Umbilical cord (tissue), 2 donors: ENCODE measurements around the gene GRIN1. TPM values are rescaled to one million over a fixed set of nuclear protein-coding genes. Genes with fewer than 3 reads are reported as not detected.

Source experiments
- DNase-seq: peaks from one replicate; pipeline ENCODE4 v3.0.0-alpha.2; 2015; ENCODE audit warnings: low spot score
- total RNA-seq: library from RNA; depleted of rRNA; stranded (reverse); fragments of >200 nt; gene quantifications from one replicate; pipeline ENCODE4 v1.2.3, GENCODE V29; 2014; ENCODE audit warnings: low replicate concordance; ENCODE audit not compliant: insufficient read depth

The GRIN1 gene
- 5.1 TPM for total RNA-seq

GRCh38 chr9:137138722-137139467 is at the start of gene GRIN1:
TSS of gene GRIN1 (plus strand) at chr9:137139154. CDS start at chr9:137139487, 333 bp downstream.
- no peak for DNase-seq

GRCh38 chr9:137089232-137089947 is 49.6 kb upstream of the GRIN1 start:
- DNase-seq: no peak

DNA sequence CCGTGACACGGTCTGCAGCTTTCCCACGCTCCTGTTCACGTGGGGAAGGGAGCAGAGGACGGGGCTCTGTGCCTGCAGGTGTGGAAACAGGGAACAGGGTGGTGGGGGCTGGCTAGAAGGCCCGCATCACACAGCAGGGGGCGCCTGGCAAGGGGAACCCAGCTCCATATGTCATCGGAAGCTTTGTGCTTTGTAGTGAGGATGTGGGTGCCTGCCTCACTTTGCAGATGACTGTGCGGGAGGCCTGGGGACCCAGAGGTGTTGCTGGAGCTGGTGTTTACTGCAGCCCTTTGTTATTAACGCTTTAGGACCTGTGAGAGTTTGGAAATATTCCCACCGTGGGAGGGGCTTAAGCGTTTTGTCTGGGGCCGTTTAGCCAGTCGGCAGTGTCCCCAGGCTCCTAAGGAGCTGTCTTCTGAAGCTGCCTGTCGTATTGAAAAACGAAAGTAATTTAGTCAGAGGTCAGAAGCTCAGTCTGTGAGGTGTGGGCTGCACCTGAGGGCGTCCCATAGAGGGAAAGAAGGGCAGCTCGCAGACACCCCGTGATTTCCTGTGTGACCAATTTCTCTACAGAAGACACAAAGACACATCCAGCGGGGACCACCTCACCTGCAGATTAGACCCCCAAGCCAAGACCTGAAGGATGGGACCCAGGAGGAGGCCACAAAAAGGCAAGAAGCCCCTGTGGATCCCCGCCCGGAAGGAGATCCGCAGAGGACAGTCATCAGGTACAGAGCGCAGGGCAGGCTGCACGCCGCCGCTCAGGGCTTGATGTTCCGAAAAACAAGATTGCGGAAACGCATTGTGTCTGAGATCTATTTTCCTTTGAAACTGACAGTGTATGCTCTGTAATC is 43.1 kb upstream of the GRIN1 start:
- DNase-seq: no peak

GRCh38 chr9:137096785-137097546 is 42.0 kb upstream of the GRIN1 start:
- no peak for DNase-seq

GRCh38 chr9:137097761-137098462 is 41.0 kb upstream of the GRIN1 start:
- no peak for DNase-seq

DNA sequence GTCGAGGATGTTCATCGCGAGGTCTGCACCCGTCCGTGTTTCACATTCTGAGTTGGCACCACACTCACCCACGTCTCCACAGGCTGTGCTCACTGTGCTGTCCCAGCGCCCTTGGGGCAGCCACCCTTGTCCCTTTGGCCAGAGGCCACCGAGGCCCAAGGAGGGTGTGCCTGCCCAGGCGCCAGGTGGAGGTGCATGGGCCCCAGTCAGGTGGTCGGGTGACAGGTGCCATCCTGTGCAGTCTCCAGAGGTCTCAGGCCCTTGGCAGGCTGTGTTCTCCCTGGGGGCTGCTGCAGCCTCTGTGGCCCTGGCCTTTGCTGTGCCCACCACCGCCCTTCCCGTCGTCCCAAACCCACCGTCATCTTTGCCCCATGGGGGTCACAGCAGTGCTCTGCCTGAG is 39.7 kb upstream of the GRIN1 start:
- no peak for DNase-seq

- DNase-seq: no peak
Measured at GRCh38 chr9:137103206-137103999, 35.6 kb upstream of the GRIN1 start.

GRCh38 chr9:137105814-137106661 is 32.9 kb upstream of the GRIN1 start:
- no peak for DNase-seq

DNA sequence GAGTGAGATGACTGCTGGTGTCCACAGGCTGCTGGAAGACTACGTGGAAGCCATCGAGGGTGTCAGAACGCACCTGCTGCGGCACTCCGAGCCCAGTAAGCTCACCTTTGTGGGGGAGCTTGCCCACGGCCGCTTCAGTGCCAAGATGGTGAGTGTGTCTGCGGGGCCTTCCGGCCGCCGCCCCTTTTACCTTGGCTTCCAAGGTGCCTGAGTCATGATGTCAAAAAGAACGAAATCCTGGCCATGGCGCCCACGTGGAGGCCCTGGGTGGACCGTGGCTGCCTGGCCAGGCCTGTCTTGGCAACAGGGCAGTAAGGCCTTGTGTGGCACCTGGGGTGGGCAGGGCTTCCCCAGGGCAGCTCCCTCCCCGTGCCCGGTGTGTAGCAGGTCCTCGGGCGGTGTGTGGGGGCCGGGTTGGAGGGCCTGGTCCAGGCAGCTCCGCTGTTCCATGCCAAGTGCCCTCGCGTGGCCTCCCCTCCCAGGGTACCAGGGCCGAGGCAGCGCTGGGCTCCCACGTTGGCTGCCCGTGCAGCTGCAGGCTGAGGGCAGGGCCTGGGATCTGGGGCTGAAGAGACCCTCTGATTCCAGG is 32.2 kb upstream of the GRIN1 start:
- no peak for DNase-seq

DNA sequence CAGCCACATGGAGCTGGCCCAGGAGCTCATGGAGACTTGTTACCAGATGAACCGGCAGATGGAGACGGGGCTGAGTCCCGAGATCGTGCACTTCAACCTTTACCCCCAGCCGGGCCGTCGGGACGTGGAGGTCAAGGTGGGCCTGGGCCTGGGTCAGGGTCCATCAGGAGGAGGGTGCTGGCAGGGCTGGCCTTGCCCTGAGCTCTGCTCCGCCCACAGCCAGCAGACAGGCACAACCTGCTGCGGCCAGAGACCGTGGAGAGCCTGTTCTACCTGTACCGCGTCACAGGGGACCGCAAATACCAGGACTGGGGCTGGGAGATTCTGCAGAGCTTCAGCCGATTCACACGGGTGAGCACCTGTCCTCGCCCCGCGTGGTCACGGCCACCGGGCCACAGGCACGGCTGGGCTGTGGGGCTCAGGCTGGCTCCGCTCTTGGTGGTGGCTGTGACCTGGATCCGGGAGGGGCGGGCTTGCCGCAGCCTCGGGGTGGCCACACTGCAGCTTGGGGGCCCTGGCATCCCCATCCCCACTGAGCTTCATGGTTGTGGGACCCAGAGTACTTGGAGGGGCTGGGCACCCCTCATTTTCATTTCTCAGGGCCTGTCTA is 31.5 kb upstream of the GRIN1 start:
- DNase-seq: no peak

DNA sequence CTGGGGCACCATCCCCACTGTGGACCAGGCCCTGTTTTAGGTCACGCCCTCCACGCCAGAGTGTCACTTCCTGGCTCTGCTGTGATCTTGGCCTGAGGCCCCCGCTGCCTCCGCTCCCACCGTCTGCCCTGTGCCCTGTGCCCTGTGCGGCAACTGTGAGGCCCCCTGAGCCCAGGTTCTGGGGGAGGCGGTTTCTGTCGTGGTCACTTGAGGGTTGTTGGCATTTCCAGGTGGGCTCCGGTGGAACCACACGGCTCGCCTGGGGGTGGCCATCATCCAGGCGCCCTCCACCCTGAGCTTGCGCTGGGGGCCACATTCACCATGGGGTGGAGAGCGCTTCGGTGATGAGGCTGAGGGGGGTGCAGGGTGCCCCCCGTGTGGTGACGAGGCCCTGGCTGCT is 31.0 kb upstream of the GRIN1 start:
- DNase-seq: no peak

DNA sequence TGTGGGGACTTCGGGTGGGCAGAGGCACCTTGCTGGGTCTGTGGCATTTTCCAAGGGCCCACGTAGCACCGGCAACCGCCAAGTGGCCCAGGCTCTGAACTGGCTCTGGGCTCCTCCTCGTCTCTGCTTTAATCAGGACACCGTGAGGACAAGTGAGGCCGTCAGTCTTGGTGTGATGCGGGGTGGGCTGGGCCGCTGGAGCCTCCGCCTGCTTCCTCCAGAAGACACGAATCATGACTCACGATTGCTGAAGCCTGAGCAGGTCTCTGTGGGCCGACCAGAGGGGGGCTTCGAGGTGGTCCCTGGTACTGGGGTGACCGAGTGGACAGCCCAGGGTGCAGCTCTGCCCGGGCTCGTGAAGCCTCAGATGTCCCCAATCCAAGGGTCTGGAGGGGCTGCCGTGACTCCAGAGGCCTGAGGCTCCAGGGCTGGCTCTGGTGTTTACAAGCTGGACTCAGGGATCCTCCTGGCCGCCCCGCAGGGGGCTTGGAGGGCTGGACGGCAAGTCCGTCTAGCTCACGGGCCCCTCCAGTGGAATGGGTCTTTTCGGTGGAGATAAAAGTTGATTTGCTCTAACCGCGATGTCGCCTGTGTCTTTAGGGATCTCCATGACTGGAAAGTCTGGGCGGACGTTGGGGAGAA is 30.2 kb upstream of the GRIN1 start:
- no peak for DNase-seq

DNA sequence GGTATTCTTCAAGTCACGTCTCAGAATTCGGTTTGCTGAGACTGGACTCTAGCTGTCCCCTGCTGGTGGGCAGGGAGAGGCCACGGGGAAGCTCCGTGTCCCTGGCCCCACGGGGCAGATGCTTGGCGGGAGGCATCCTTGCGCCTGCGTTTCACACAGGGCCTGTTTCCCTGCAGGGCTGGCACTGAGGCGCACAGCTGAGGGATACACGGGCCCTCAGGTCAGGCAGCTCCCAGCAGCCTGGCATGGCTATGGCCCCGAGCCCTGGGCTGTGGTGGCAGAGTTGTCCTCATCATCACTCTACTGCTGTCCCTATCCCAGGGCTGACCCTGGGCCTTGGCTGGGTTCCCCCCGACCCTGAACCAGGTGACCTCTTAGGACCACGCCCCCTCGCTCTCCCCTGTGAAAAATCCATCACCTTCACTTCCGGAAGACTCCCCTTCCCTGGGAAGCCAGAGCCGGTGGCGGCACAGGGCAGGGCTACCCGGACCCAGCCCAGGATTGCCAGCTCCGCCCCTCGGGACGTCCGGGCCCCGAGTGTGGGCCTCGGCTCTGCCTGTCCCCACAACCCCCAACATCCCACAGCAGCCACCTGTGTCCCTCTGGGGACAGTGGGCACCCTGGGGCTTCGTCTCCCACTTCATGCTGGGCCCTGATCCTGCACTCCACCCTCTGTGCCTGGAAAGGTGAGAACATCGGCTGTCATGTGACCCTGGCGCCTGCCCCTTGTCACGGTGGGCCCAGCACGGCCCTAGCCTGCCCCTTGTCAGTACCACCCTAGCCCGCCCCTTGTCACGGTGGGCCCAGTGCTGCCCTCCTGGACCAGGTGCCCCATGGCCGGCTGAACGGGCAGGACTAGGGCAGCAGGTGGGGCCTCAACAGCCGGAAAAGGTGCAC is 29.5 kb upstream of the GRIN1 start:
- DNase-seq: no peak

GRCh38 chr9:137110147-137110910 is 28.6 kb upstream of the GRIN1 start:
- no peak for DNase-seq

- no peak for DNase-seq
Measured at GRCh38 chr9:137110911-137111787, 27.8 kb upstream of the GRIN1 start.
